NB4 (cell line): ENCODE data around the gene AADAC.

Experiments
- POLR2A ChIP-seq: IDR thresholded peaks from 2 replicates; pipeline ENCODE4 v1.6.1; 2011; ENCODE audit warnings: mild to moderate bottlenecking; ENCODE audit not compliant: insufficient read length; ENCODE audit errors: extremely low read depth
- TF ChIP-seq, protein P1 (sequence below): IDR thresholded peaks from one replicate; pipeline ENCODE4 v1.5.1; 2012; ENCODE audit warnings: low read depth, low read length
- TF ChIP-seq, protein P2 (sequence below): IDR thresholded peaks from 2 replicates; pipeline ENCODE4 v1.6.1; 2011; ENCODE audit warnings: low read depth, low read length

DNA sequence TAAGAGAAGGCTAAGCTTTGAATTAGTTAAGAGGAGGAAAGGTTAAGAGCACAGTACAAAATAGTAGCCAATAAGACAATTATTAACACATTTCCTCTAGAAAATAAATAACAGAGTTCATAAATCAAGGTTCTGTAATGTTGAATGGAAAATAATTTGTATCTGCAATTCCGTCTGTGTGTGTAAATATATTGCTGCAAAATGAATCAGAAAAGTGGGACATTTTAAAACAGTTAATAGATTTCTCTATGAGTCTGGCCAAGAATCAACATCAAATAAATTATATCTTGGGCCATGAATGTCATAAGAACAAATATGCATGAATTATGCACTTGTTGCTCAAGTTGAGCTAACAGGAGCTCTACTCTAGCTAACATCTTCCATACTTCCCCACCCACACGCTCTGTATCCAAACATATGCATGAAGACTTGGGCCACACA lies 45.3 kb downstream of the AADAC start:
- TF ChIP-seq, protein P1, sequence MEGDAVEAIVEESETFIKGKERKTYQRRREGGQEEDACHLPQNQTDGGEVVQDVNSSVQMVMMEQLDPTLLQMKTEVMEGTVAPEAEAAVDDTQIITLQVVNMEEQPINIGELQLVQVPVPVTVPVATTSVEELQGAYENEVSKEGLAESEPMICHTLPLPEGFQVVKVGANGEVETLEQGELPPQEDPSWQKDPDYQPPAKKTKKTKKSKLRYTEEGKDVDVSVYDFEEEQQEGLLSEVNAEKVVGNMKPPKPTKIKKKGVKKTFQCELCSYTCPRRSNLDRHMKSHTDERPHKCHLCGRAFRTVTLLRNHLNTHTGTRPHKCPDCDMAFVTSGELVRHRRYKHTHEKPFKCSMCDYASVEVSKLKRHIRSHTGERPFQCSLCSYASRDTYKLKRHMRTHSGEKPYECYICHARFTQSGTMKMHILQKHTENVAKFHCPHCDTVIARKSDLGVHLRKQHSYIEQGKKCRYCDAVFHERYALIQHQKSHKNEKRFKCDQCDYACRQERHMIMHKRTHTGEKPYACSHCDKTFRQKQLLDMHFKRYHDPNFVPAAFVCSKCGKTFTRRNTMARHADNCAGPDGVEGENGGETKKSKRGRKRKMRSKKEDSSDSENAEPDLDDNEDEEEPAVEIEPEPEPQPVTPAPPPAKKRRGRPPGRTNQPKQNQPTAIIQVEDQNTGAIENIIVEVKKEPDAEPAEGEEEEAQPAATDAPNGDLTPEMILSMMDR, result no peak
- no peak for TF ChIP-seq POLR2A
- TF ChIP-seq, protein P2, sequence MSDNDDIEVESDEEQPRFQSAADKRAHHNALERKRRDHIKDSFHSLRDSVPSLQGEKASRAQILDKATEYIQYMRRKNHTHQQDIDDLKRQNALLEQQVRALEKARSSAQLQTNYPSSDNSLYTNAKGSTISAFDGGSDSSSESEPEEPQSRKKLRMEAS, result no peak
